ENCODE measurements around the gene IFNA8.
"Not testable (repeated sequence)": the region's sequence is repeated elsewhere in the genome, so short reads cannot be mapped to it uniquely, and the experiment has no call there.

Gene IFNA8

GRCh38 chr9:21428235-21428634 is 19.3 kb downstream of the IFNA8 start:
- no peak for DNase-seq (ENCODE audit: low read depth in 2 of 2)

DNA sequence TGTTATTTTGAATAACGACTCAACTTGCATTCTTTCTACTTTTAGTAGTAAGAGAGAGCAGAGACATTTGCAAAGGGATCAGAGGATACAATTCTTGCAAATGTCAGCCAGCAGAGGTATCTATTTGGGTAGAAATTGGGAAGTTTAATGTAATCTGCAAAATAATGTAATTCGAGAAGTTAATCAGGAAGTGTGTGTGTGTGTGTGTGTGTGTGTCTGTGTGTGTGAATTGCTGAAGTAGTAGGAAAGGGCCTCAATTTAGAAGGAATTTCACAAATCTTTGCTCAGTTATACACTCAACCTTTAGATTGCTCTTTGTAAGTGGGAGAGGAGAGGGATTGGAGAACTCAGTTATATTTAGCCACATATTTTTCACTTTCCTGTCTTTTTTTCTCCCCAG is 20.3 kb downstream of the IFNA8 start:
- no peak for DNase-seq (ENCODE audit: low read depth in 2 of 2)

GRCh38 chr9:21432672-21433425 is 23.9 kb downstream of the IFNA8 start:
- no peak for DNase-seq (ENCODE audit: low read depth in 2 of 2)

- peak; percentile 14 to 29 for DNase-seq (ENCODE audit: low read depth in 2 of 2)
Observed at GRCh38 chr9:21434202-21435014, 25.5 kb downstream of the IFNA8 start.

DNA sequence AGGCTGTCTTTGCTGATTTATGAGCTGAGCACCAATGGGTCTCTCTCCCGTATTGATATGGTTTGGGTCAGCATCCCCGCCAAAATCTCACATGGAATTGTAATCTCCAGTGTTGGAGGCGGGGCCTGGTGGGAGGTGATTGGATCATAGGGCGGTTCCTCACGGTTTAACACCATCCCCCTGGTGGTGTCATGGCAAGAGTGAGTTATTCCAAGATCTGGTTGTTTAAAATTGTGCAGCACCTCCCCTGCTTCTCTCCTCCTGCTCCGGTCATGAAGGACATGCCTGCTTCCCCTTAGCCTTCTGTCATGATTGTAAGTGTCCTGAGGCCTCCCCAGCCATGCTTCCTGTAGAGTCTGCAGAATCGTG is 26.1 kb downstream of the IFNA8 start:
- not testable (repeated sequence) for DNase-seq (ENCODE audit: low read depth in 2 of 2)

DNA sequence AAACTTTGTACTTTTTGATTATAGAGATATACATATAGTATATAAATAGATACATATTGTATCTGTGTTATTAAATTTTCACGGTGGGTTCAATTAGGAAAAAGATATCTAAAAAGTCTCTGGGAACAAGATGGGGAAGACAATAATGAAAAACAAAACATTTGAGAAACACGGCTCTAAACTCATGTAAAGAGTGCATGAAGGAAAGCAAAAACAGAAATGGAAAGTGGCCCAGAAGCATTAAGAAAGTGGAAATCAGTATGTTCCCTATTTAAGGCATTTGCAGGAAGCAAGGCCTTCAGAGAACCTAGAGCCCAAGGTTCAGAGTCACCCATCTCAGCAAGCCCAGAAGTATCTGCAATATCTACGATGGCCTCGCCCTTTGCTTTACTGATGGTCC is 31.2 kb downstream of the IFNA8 start, which contains the start of gene IFNA1:
Gene IFNA1 (plus strand): TSS at position 301 of the 400 bp plus-strand sequence. CDS start 69 bp downstream, at position 370.
- no peak for DNase-seq (ENCODE audit: low read depth in 2 of 2)

- DNase-seq (ENCODE audit: low read depth in 2 of 2) = no peak
Observed at GRCh38 chr9:21443849-21444625, 35.1 kb downstream of the IFNA8 start.

- DNase-seq (ENCODE audit: low read depth in 2 of 2) = not testable (repeated sequence)
Observed at GRCh38 chr9:21449312-21449711, 40.4 kb downstream of the IFNA8 start.

DNA sequence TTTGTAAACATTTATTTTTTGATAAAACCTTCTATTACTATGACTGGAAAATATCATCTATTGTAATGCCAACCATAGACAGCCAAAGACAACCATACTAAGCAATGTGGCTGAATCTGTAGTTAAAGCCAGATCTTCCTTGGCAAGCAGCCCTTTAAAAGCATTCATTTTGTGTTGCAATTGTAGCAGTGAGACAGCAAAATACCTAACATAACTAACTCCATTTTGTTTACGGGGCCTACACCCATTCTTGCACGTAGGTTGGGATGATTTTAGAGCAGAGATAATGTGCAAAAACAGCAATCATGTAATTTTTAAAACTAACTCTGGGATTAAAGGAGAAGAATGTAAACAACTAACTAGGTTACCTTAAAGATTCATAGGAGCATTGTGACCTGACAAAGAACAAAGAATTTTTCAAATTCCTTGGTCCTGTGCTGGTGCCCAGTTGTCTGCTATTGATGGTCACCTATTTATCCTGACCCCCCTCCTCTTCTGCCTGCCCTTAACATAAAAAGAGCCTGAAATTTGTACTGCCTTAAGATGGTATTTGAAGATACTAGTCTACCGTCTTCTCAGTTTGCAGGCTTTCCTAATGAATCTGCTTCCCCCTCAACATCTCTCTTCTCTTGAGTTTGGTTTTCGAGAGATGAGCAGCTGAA is 41.9 kb downstream of the IFNA8 start:
- DNase-seq (ENCODE audit: low read depth in 2 of 2) = no peak

GRCh38 chr9:21452681-21453080 is 43.8 kb downstream of the IFNA8 start:
- DNase-seq (ENCODE audit: low read depth in 2 of 2) = no peak

DNA sequence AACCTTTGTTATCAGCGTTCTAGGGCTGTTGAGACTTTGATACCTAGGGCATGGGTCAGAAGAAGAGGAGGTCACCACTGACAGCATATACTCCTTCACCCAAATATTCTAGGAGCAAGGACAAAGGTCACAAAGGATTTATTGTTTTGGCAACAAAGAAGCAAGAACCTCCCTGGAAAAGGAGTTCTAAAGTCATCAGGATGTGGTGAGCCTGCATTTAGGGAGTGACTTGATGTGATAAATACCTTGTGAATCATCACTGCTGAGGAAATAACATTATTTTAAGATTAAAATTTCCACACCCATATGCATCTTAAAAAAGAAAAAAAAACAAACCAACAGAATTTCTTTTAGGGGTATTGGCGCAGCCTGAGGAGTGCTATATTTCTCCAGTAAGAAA is 45.2 kb downstream of the IFNA8 start:
- DNase-seq (ENCODE audit: low read depth in 2 of 2) = no peak

- DNase-seq (ENCODE audit: low read depth in 2 of 2) = peak in 1 of 2 donors; percentile 3
Observed at GRCh38 chr9:21455320-21455719, 46.4 kb downstream of the IFNA8 start.
